SHP77 (cell line): Measurements from ENCODE around the gene SPATS2.
"Not testable (repeated sequence)": the region's sequence is repeated elsewhere in the genome, so short reads cannot be mapped to it uniquely, and the experiment has no call there.

Experiments
- DNase-seq, 2 experiments: peaks; one replicate each; lab custom pipeline; 2025; lab: John Stamatoyannopoulos, UW

SPATS2 gene

DNA sequence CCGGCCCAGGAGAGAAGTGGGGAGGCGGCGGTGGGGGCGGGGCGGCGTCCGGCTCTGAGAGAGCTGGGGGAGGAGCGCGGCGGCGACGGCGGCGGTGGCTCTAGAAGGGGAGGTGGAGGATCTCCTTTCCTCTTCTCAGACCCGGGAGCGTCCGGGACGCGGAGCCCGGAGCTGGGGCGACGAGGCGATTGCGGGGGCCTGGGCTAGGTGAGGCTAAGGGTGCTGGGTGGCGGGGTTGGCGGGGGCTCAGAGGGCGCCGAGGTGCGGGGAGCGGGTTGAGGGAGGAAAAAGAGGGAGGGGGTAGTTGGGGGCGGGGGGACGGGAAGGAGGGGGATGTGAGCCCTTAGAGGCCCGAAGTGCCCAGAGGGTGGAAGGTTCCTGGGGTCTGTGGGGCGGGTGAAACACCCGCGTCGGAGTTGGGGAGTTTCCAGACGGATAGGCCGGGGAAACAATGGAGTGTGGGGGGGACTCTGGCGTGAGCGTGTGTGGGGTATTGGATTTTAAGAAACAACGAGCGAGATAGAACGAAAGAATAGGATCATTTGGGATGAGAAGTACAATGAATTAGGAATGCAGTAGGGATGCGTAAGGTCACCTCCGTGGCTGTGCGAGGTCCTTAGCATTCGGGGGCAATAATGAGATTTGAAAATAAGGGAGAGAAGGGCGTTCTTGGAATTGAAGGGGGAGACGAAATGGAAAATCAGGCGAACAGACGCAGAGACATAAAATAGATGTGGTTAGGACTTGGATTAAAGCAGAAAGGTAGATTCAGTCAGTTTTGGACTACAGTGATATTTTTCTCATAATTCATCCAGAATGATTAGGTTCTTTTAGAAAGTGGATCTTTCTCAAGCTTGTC lies at the start of gene SPATS2:
SPATS2 (plus strand) TSS at position 82 of the 859 bp plus-strand sequence. CDS start 93,551 bp downstream, outside the sequence.
- DNase-seq, result peak in 1 of 2 experiments; percentile 65

DNA sequence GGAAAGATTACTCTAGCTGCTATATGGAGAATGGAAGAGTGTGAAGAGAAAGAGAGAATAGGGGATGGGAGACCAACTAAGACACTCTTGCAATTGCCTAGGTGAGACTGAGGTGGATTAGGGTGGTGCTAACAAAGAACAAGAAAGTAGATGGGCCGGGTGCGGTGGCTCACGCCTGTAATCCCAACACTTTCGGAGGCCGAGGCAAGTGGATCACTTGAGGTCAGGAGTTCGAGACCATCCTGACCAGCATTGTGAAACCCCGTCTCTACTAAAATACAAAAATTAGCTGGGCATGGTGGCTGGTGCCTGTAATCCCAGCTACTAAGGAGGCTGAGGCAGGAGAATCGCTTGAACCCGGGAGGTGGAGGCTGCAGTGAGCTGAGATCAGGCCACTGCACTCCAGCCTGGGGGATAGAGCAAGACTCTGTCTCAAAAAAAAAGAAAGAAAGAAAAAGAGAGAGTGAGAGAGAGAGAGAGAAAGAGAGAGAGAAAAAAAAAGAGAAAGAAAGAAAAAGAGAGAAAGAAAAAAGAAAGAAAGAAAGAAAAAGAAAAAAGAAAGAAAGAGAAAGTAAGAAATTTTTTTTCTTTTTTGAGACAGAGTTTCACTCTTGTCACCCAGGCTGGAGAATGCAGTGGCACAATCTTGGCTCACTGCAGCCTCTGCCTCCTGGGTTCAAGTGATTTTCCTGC lies 46.7 kb upstream of the SPATS2 start:
- DNase-seq, result not testable (repeated sequence)

DNA sequence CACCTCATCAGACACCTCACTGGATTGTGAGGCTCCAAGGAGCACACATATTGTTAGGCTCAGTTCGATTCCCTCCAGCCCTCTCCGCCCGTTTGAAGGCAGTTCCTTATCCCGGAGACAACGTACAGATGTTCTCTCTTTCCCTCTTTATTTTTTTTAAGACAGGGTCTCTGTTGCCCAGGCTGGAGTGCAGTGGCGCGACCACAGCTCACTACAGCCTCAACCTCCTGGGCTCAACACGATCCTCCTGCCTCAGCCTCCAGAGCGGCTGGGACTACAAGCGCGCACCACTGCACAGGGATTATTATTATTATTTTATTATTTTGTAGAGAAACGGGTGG lies 44.9 kb upstream of the SPATS2 start:
- no peak for DNase-seq

DNA sequence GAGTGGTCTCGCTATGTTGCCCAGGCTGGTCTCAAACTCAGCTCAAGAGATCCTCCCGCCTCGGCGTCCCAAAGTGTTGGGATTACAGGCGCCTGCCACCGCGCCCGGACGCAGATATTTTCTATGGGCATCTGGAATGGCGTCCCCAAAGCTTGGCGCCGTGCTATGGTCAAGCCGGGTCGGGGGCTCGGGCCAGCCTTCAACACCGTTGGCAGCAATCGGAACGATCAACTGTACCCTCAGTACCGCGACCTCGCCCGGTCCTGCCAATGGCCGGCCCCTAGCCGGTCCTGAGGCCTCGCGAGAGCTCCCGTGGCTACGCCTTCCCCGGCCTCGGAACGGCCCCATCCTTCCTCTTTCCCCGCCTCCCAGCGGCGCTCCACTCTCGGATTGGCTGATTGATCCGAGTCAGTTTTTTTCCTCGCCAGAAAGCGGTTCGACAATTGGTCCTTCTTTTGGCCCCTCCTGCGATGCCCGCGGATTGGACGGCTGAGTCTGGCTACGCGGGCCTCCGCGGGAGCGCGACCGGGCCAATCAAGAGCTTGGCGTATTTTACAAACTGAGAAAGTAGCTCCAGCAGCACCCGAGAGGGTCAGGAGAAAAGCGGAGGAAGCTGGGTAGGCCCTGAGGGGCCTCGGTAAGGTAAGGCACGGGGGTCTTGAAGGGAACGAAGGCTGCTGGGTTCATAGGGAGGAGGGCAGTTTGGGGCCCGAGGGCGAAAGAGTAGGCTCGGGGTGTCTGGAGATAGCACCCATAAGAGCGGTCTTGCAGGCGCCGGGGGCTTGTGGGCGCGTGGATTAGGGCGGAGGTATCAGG lies 44.3 kb upstream of the SPATS2 start, which contains the start of gene TROAP:
TROAP (plus strand) TSS at position 548 of the 816 bp plus-strand sequence. CDS start 354 bp downstream, outside the sequence.
- DNase-seq, result peak; percentile 96 to 97

DNA sequence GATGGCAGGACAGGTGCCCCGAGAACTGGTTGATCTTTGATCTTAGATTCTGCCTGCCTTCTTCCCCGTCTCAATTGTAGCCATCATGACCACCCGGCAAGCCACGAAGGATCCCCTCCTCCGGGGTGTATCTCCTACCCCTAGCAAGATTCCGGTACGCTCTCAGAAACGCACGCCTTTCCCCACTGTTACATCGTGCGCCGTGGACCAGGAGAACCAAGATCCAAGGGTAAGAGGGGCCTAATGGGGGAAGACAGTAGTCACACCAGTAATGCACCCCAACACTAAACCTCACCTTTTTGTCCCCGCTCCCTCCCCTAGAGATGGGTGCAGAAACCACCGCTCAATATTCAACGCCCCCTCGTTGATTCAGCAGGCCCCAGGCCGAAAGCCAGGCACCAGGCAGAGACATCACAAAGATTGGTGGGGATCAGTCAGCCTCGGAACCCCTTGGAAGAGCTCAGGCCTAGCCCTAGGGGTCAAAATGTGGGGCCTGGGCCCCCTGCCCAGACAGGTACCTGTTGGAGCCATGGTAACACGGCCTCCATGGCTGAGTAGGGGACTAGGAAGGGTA lies 43.7 kb upstream of the SPATS2 start:
- DNase-seq, result no peak

DNA sequence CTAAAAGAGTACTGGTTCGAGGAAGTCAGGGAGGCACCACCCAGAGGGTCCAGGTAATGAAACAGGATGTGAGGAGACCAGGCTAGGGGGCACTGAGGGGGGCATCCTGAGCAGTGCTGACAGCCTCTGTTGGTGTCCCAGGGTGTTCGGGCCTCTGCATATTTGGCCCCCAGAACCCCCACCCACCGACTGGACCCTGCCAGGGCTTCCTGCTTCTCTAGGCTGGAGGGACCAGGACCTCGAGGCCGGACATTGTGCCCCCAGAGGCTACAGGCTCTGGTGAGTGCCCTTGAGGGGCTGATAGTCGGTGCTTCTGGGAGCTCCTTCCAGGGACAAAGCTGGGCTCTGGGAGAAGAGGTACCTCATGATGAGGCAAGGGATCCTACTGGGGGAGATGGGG lies 41.7 kb upstream of the SPATS2 start:
- DNase-seq, result no peak

DNA sequence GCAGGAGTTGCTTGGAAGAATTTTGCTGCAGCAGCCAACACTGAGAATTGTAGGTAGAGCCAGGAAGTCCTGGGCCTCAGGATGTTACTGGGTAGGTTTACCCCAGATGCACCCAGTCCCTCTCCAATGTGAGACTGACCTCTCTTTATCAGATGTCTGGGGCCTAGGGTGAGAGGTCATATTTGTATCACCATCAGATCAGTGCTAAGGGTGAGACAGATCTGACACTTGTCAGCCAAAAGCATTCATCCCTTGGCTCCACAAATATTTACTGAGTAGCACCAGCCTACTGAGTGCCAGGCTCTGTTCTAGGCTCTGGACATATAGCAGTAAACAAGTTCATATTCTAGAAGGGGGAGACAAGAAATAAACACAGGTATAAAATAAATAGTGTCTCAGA lies 39.9 kb upstream of the SPATS2 start:
- DNase-seq, result no peak

DNA sequence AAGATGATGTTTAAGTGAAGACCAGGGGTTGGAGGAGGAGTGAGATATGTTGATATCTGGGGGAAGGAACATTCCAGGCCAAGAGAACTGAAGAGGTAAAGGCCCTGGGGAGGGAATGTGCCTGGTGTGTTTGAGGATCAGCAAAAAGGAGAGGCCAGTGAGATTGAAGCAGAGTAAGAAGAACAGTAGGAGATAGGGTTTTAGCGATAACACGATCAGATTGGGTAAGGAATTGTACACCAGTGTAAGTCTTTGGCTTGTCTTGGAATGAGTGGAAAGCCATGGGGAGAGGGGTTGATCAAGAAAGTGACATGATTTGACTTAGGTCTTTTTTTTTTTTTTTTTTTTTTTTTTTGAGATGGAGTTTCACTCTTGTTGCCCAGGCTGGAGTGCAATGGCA lies 39.4 kb upstream of the SPATS2 start:
- DNase-seq, result no peak

DNA sequence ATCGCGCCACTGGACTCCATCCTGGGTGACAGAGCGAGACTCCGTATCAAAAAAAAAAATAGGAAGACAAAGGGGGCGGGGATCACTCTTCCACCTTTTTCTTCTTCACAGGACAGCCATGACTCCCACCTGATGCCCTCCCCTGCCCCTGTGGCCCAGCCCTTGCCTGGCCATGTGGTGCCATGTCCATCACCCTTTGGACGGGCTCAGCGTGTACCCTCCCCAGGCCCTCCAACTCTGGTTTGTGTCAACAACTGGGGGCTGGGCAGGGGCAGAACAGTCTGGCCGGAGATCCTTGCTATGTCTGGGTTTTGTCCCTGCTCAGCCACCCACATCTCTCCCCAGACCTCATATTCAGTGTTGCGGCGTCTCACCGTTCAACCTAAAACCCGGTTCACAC lies 38.4 kb upstream of the SPATS2 start:
- no peak for DNase-seq

DNA sequence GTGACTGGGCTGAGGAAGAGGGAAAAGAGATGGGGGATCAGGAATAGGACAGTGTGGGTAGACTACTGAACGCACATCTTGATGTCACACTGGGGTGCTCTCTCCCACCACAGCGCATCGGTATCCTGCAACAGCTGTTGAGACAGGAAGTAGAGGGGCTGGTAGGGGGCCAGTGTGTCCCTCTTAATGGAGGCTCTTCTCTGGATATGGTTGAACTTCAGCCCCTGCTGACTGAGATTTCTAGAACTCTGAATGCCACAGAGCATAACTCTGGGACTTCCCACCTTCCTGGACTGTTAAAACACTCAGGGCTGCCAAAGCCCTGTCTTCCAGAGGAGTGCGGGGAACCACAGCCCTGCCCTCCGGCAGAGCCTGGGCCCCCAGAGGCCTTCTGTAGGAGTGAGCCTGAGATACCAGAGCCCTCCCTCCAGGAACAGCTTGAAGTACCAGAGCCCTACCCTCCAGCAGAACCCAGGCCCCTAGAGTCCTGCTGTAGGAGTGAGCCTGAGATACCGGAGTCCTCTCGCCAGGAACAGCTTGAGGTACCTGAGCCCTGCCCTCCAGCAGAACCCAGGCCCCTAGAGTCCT lies 37.1 kb upstream of the SPATS2 start:
- DNase-seq, result no peak

DNA sequence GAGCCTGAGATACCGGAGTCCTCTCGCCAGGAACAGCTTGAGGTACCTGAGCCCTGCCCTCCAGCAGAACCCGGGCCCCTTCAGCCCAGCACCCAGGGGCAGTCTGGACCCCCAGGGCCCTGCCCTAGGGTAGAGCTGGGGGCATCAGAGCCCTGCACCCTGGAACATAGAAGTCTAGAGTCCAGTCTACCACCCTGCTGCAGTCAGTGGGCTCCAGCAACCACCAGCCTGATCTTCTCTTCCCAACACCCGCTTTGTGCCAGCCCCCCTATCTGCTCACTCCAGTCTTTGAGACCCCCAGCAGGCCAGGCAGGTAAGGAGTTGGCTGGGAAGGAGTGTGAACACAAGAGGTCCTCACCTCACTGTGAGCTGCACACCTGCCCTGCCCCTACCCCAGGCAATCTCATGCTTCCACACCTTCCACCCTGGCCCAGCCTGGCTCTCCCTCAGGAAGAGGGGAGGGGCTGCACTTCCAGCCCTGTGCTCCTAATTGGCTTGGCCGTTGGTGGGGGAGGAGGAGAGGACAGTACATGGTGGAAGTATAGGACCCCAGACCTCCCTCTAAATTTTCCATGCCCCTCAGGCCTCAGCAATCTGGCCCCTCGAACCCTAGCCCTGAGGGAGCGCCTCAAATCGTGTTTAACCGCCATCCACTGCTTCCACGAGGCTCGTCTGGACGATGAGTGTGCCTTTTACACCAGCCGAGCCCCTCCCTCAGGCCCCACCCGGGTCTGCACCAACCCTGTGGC lies 36.5 kb upstream of the SPATS2 start:
- no peak for DNase-seq

DNA sequence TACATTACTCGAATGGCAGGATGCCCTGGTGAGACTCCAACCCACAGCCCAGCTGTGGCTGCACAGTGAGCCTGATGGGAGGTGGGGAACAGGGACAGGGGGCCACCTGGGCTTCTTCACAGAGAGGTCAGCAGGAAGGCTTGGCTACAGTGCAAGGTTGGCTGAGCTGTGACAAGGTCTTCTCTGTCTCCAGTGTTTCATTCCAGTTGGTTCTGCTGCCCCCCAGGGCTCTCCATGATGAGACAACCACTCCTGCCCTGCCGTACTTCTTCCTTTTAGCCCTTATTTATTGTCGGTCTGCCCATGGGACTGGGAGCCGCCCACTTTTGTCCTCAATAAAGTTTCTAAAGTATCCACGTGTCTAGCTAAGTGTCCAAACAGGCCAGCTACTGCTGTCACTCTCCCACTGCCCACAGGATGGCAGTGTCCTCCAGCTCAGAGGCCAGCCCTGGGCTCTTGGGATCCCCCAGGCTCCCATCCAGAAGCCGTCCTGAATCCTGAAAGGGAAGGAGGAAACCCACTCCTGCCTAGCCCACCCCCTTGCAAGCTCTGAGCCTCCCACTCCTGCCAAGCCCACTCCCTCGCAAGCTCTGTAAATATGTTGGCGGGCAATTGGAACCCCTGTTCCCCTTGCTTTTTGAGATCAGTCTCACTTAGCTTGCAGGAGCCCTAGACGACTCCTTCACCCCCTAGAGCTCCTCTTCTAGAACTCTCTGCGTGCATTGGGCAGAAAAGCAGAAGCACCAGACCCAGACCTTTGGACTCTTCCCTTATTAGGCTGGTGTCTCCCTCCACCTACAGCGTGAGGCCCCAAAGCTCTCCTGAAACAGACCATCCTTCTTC lies 35.7 kb upstream of the SPATS2 start:
- no peak for DNase-seq

DNA sequence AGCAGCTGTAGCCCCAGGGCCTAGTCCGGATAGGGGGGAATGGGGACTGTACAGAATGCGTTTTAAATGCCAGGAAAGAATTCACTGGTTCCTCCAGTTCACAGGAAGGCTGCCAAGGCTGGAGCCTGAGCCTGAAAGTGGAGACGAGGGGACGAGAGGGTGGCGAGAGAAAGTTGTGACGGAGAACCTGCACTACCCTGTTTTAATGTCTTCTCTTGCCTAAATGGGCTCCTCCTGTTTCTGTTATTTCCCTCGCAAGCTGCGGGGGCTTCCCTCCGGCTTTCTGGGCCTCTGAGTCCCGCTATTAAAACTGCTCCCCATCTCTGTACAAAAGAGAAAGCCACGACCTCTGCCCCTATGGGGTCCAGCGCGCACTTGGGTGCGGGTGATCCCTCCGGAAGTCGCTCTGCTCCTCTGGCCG lies 34.8 kb upstream of the SPATS2 start:
- DNase-seq, result no peak

DNA sequence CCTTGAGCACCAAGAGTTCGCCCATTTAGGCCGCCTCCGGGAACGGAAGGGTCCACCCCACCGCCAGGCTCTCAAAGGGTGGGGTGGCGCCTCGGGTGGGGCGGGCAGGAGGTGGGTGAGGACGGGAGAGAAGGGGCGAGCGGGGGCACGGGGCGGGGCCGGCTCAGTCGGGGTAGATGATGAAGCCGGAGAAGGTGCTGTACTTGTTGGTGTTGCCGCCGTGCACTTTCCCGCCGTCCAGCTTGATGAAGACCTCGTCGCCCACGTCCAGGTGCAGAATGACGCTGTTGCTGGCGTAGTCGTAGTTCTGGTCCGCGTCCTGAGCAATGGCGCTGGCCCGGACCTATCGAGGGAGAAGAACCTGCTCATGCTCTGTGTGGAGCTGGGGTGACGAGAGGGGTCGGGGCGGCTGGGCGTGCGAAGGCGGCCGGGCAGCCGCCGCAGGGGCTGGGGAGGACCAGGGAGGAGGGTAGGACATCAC lies 34.3 kb upstream of the SPATS2 start:
- no peak for DNase-seq

DNA sequence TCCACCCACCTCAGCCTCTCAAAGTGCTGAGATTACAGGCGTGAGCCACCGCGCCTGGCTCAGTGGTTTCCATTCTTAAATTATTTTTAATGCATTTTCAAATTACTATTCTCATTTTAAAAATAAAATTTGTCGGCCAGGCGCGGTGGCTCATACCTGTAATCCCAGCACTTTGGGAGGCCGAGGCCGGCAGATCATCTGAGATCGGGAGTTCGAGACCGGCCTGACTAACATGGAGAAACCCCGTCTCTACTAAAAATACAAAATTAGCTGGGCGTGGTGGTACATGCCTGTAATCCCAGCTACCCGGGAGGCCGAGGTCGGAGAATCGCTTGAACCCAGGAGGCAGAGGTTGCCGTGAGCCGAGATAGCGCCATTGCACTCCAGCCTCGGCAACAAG lies 33.5 kb upstream of the SPATS2 start:
- DNase-seq, result not testable (repeated sequence)

DNA sequence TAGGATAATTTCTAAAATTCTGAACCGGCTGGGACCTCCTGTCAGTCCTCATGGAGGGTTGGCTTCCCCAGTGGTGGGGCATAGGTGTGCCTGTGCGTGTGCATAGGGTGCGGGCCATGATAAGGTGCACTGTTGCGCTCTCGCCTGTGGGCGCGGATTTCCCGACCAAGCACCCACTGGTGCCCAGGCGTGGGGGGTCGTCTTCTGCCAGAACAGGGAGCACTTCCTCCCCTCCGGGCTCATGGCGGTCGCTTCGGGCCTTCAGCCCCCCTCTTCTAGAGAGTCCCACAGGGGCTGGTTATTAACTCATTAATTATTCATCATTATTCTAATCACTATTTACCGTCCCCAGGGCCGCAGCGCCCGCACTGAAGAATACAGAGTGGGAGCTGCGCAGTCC lies 33.0 kb upstream of the SPATS2 start:
- no peak for DNase-seq

DNA sequence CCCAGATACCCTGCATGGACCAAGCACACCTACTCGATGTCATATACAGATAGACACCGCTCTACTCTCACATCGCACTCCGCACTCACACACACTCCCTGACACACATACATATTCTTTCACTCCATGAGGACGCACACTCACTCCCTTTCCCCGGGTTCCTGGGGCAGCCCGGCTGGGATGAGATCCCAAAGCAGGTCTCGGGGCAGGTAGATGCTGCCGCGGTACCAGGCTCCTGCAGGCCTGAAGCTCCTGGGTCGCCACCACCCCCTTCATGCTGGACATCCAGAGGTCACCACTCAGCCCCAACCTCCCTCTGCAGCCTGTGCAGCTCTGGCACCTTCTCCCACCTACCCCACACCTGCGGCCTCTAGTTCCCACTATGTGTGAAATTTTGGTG lies 32.6 kb upstream of the SPATS2 start:
- DNase-seq, result no peak

DNA sequence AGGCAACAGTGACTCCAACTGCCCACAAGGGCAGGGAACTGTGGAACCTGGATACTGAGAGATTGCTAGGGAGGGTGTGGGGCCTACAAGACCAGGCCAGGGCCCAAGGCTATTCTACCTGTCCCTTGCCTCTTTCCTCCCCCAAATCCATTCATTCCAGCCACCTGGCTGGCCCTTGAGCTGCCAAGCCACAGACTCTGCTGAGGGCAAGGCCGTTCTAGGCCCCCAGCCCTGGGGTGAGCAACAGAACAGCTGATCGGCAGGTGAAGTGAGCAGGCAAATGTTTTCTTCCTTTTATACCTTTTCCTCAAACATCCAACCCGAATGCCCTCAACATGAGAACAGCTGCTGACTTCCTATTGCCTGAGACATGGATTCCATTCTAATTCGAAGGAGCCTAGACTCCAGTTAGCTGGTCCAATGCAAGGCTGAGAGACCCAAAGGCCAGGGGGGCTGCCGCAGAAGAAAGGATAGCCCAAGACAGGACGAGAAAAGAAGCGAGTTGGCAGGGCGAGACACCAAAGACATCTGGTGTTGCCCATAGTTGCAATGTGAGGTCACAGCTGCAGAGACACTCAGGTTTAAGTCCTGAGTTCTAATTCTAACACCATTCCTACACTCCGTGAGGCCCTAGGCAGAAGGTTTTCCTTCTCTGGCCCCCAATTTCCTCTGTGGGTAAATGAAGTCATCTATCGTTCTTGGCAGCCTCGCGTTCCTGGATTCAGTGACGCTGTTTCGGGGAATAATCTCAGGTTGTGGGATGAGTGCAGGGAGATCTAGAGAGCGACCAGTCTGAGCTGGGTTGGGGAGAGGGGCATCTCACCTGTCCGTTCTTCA lies 31.9 kb upstream of the SPATS2 start:
- DNase-seq, result no peak
